ENCODE measurements around the gene PRR5L.

Gene PRR5L

DNA sequence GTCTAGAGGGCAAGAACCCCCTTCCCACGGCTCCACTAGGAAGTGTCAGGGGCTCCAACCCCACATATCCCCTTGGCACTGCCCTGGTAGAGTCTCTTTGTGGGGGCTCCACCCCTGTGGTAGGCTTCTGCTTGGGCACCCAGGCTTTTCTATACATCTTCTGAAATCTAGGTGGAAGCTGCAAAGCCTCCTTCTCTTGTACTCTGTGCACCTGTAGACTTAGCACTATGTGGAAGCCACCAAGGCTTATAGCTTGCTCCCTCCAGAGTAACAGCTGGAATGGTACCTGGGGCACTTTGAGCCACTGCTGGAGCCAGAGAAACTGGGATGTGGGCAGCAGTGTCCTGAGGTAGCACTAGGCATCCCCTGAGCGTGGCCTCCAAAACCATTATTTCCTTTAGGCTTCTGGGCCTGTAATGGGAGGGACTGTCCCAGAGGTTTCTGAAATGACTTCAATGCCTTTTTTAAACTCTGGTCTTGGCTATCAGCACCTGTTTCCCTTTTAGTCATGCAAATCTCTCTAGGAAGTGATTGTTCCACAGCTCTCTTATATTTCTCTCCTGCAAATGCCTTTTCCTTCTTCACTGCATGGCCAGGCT lies 145.6 kb downstream of the PRR5L start:
- Histone ChIP-seq H3K27me3 (ENCODE audit: insufficient read depth, poor library complexity, severe bottlenecking) (no peaks in the 10 kb centered on the region), H3K4me3 (replicated peaks; ENCODE audit: insufficient read depth, low read length) (no peak overlapping the region), H3K27ac (replicated peaks) (no peak overlapping the region)
- TF ChIP-seq GABPA (IDR thresholded peaks at IDR 0.05; ENCODE audit: low read depth), result no peak
- no peak for TF ChIP-seq REST (IDR thresholded peaks at IDR 0.05; ENCODE audit: insufficient replicate concordance, low read depth)
- TF ChIP-seq CTCF (IDR thresholded peaks at IDR 0.05; ENCODE audit: insufficient read depth, low read length), result no peak
- no peak for TF ChIP-seq SPI1 (IDR thresholded peaks at IDR 0.05; ENCODE audit: borderline replicate concordance, low read depth)
- TF ChIP-seq POLR2AphosphoS5 (IDR thresholded peaks at IDR 0.05; ENCODE audit: low read depth), result no peak
- no peak for DNase-seq (ENCODE audit: low read depth in 1 of 2, low spot score in 1 of 2)

DNA sequence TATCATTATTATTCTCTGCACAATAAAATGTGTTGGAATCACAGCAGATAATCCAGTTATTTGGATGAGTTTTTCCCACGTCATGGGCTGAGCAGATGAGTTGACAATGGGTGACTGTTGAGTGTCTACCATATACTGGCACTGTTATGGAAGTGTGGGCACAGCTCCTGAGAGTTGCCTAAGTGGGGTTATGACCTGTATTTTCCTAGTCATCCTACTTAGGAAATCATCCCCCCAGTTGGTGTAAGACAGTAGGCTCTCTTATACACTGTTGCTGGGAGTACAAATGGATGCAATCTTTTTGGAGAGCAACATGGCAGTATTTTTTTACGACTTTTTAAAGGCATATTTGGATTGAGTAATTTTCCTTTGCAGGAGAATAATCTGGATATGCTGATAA lies 147.6 kb downstream of the PRR5L start:
- Histone ChIP-seq H3K4me3 (replicated peaks; ENCODE audit: insufficient read depth, low read length) (no peak overlapping the region), H3K27ac (replicated peaks) (no peak overlapping the region), H3K27me3 (ENCODE audit: insufficient read depth, poor library complexity, severe bottlenecking) (no peaks in the 10 kb centered on the region)
- TF ChIP-seq POLR2AphosphoS5 (IDR thresholded peaks at IDR 0.05; ENCODE audit: low read depth) (no peak), SPI1 (IDR thresholded peaks at IDR 0.05; ENCODE audit: borderline replicate concordance, low read depth) (no peak), REST (IDR thresholded peaks at IDR 0.05; ENCODE audit: insufficient replicate concordance, low read depth) (no peak), GABPA (IDR thresholded peaks at IDR 0.05; ENCODE audit: low read depth) (no peak), CTCF (IDR thresholded peaks at IDR 0.05; ENCODE audit: insufficient read depth, low read length) (no peak)
- DNase-seq (ENCODE audit: low read depth in 1 of 2, low spot score in 1 of 2), result no peak

- no peak for TF ChIP-seq REST (IDR thresholded peaks at IDR 0.05; ENCODE audit: insufficient replicate concordance, low read depth)
- TF ChIP-seq GABPA (IDR thresholded peaks at IDR 0.05; ENCODE audit: low read depth), result no peak
- no peak for TF ChIP-seq CTCF (IDR thresholded peaks at IDR 0.05; ENCODE audit: insufficient read depth, low read length)
- TF ChIP-seq POLR2AphosphoS5 (IDR thresholded peaks at IDR 0.05; ENCODE audit: low read depth), result no peak
- TF ChIP-seq SPI1 (IDR thresholded peaks at IDR 0.05; ENCODE audit: borderline replicate concordance, low read depth), result no peak
- no peak overlapping the region for H3K27ac ChIP-seq (replicated peaks)
- H3K27me3 ChIP-seq (ENCODE audit: insufficient read depth, poor library complexity, severe bottlenecking), result no peaks in the 10 kb centered on the region
- H3K4me3 ChIP-seq (replicated peaks; ENCODE audit: insufficient read depth, low read length), result no peak overlapping the region
- no peak for DNase-seq (ENCODE audit: low read depth in 1 of 2, low spot score in 1 of 2)
These were observed 150.0 kb downstream of the PRR5L start for GRCh38 chr11:36446135-36446534.
